Measurements from ENCODE around the gene NUP205. TPM values are rescaled to one million over a fixed set of nuclear protein-coding genes. Genes with fewer than 3 reads are reported as not detected.

Gene NUP205, protein sequence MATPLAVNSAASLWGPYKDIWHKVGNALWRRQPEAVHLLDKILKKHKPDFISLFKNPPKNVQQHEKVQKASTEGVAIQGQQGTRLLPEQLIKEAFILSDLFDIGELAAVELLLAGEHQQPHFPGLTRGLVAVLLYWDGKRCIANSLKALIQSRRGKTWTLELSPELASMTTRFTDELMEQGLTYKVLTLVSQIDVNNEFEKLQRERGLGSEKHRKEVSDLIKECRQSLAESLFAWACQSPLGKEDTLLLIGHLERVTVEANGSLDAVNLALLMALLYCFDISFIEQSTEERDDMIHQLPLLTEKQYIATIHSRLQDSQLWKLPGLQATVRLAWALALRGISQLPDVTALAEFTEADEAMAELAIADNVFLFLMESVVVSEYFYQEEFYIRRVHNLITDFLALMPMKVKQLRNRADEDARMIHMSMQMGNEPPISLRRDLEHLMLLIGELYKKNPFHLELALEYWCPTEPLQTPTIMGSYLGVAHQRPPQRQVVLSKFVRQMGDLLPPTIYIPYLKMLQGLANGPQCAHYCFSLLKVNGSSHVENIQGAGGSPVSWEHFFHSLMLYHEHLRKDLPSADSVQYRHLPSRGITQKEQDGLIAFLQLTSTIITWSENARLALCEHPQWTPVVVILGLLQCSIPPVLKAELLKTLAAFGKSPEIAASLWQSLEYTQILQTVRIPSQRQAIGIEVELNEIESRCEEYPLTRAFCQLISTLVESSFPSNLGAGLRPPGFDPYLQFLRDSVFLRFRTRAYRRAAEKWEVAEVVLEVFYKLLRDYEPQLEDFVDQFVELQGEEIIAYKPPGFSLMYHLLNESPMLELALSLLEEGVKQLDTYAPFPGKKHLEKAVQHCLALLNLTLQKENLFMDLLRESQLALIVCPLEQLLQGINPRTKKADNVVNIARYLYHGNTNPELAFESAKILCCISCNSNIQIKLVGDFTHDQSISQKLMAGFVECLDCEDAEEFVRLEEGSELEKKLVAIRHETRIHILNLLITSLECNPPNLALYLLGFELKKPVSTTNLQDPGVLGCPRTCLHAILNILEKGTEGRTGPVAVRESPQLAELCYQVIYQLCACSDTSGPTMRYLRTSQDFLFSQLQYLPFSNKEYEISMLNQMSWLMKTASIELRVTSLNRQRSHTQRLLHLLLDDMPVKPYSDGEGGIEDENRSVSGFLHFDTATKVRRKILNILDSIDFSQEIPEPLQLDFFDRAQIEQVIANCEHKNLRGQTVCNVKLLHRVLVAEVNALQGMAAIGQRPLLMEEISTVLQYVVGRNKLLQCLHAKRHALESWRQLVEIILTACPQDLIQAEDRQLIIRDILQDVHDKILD (N-terminal part only)
- 10 to 100 TPM; 63.3 to 94.9 TPM for total RNA-seq

GRCh38 chr7:135557455-135558336 is at the start of gene NUP205:
Gene NUP205 (plus strand): TSS chr7:135557917. CDS start chr7:135557945, 28 bp downstream.

DNA sequence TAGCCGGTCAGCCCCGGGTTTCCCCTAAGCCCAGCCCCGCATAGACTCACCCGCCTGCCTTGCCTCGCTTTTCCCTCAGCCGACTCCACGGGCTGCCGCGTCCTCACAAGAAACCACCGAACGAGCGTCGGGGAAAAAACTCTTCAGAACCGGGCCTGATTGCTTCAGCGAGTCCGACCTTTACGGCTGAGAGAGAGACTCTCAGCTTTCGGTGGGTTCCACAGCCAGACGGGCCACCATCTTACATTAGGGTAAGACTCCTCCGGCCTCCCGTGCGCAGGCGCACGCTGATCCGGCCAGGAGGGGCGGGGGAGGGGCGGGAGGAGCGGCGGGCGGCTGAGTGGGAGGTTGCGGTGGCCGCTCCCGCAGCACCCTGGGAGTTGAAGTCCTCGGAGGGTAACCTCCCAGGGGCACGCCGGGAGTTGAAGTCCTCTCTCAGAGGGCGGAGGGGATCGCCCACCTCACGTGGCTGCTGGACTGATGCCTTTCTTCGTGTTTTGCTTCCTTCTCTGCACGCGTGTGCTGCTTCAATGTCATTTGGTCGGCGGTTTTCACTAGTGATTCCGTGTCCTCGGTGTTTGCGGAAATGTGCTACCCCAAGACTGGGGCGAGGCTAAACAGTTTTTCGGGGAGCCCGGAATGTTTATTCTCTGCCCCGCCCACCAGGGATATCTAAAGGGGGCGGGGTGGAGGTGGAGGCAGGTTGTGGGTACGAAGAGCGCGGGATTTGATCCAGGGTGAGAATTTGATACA is 47.7 kb upstream of the NUP205 start, which contains the start of gene CNOT4:
TSS of gene CNOT4 (minus strand) at position 264 of the 753 bp plus-strand sequence. CDS start 71,771 bp downstream, outside the sequence.

GRCh38 chr7:135662373-135663114 is 104.8 kb downstream of the NUP205 start, which contains the start of gene STMP1:
Gene STMP1 (plus strand): TSS chr7:135662514.

Small RNA genes lying within 50 kb of the gene (small RNA-seq; reads per million reads assigned to genes)
- 0 reads per million in 2 donors for gene RNU6-1154P

Other genes with a start within 250 kb of the NUP205 start
- gene CNOT4, start 47.8 kb upstream of the NUP205 start, total RNA-seq: 10 to 100 TPM in 1 of 2 donors, 1 to 10 TPM in 1; 10.0 to 10.7 TPM
- gene STMP1, start 104.6 kb downstream of the NUP205 start, total RNA-seq: 10 to 100 TPM in 1 of 2 donors, 1 to 10 TPM in 1; 10.0 to 10.7 TPM
- gene SLC13A4, start 170.3 kb downstream of the NUP205 start, total RNA-seq: not detected
- not detected for gene FAM180A, start 190.9 kb downstream of the NUP205 start, total RNA-seq

Data from melanocyte of skin (primary cell).